ENCODE results near the gene CAMK2D.

The CAMK2D gene

GRCh38 chr4:113684534-113685091, 76.9 kb downstream of the CAMK2D start:
- Histone ChIP-seq H3K27ac (ENCODE audit: low read depth, low read length) (no peak overlapping the region), H3K9me3 (ENCODE audit: control insufficient read depth, insufficient read depth, low read length) (no peaks in the 10 kb centered on the region), H3K9ac (ENCODE audit: low read depth, low read length) (no peak overlapping the region), H3K36me3 (ENCODE audit: control insufficient read depth, insufficient read depth, low read length) (no peaks in the 10 kb centered on the region), H3K4me3 (ENCODE audit: low read depth, low read length) (no peak overlapping the region), H3K4me1 (ENCODE audit: control insufficient read depth, insufficient read depth, low read length) (no peaks in the 10 kb centered on the region), H3K27me3 (ENCODE audit: control insufficient read depth, insufficient read depth, low read length) (no peaks in the 10 kb centered on the region)

DNA sequence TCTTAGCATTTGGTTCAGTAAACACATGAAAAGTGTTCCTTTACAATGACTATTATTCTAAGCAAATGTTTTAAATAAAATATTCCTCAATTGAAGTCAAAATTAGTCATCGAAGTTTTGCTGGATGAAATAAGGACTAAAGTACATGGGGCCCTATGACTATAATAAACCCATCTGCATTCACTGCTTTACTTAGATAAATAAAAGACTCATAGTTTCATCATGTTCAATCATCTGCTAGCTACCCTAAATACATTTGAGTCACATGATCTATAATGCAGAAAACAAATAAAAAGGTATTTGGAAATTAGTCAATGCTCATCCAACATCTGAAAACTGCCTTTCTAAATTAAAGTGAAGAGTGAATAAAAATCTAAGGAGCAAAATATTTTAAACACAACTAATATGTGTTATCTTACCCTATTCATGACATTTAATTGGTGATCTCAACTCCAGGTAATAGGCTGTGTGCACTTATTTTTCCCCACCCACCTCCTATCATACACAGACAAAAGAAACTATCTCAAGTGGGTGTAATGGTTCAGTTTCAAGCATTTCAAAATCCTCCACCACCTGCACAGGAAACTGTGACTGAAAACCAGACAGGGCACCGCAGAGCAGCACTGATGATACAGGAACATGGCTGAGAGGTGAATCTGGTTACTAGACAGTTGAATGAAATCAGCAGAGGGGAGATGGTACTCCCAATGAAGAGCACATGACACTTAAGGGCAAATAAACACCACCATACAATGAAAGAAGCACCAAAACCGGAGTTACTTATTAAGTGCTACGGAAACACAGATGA, 78.6 kb downstream of the CAMK2D start:
- no peak overlapping the region for H3K4me3 ChIP-seq (ENCODE audit: low read depth, low read length)
- H3K4me1 ChIP-seq (ENCODE audit: control insufficient read depth, insufficient read depth, low read length) = no peaks in the 10 kb centered on the region
- H3K9me3 ChIP-seq (ENCODE audit: control insufficient read depth, insufficient read depth, low read length) = no peaks in the 10 kb centered on the region
- no peak overlapping the region for H3K9ac ChIP-seq (ENCODE audit: low read depth, low read length)
- H3K36me3 ChIP-seq (ENCODE audit: control insufficient read depth, insufficient read depth, low read length) = no peaks in the 10 kb centered on the region
- no peaks in the 10 kb centered on the region for H3K27me3 ChIP-seq (ENCODE audit: control insufficient read depth, insufficient read depth, low read length)
- H3K27ac ChIP-seq (ENCODE audit: low read depth, low read length) = no peak overlapping the region

DNA sequence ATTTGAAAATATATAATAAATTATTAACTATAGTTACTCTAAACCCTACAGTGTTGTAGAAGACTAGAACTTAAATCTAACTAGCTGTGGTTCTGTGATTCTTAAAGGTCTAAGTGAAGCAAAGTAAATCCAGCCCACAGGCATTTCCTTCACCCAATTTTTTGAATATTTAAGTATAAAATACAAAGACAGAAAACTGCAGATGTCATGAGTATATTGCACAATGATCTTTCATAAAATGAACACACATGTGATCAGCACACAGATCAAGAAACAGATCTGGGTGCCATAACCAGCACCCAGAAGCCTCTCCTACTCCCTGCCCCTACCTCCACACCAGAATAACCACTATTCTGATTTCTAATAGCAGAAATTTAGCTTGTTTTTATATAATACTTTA, 82.9 kb downstream of the CAMK2D start:
- Histone ChIP-seq H3K4me1 (ENCODE audit: control insufficient read depth, insufficient read depth, low read length) (no peaks in the 10 kb centered on the region), H3K9me3 (ENCODE audit: control insufficient read depth, insufficient read depth, low read length) (no peaks in the 10 kb centered on the region), H3K9ac (ENCODE audit: low read depth, low read length) (no peak overlapping the region), H3K36me3 (ENCODE audit: control insufficient read depth, insufficient read depth, low read length) (no peaks in the 10 kb centered on the region), H3K4me3 (ENCODE audit: low read depth, low read length) (no peak overlapping the region), H3K27ac (ENCODE audit: low read depth, low read length) (no peak overlapping the region), H3K27me3 (ENCODE audit: control insufficient read depth, insufficient read depth, low read length) (no peaks in the 10 kb centered on the region)

- Histone ChIP-seq H3K4me1 (ENCODE audit: control insufficient read depth, insufficient read depth, low read length) (no peaks in the 10 kb centered on the region), H3K27ac (ENCODE audit: low read depth, low read length) (no peak overlapping the region), H3K9ac (ENCODE audit: low read depth, low read length) (no peak overlapping the region), H3K4me3 (ENCODE audit: low read depth, low read length) (no peak overlapping the region), H3K27me3 (ENCODE audit: control insufficient read depth, insufficient read depth, low read length) (no peaks in the 10 kb centered on the region), H3K9me3 (ENCODE audit: control insufficient read depth, insufficient read depth, low read length) (no peaks in the 10 kb centered on the region), H3K36me3 (ENCODE audit: control insufficient read depth, insufficient read depth, low read length) (no peaks in the 10 kb centered on the region)
Measured at GRCh38 chr4:113677325-113677724, 84.2 kb downstream of the CAMK2D start.

GRCh38 chr4:113675731-113676697, 85.5 kb downstream of the CAMK2D start:
- H3K27me3 ChIP-seq (ENCODE audit: control insufficient read depth, insufficient read depth, low read length) = no peaks in the 10 kb centered on the region
- H3K4me3 ChIP-seq (ENCODE audit: low read depth, low read length) = no peak overlapping the region
- H3K9ac ChIP-seq (ENCODE audit: low read depth, low read length) = no peak overlapping the region
- no peaks in the 10 kb centered on the region for H3K4me1 ChIP-seq (ENCODE audit: control insufficient read depth, insufficient read depth, low read length)
- H3K9me3 ChIP-seq (ENCODE audit: control insufficient read depth, insufficient read depth, low read length) = no peaks in the 10 kb centered on the region
- H3K27ac ChIP-seq (ENCODE audit: low read depth, low read length) = no peak overlapping the region
- no peaks in the 10 kb centered on the region for H3K36me3 ChIP-seq (ENCODE audit: control insufficient read depth, insufficient read depth, low read length)

- H3K4me3 ChIP-seq (ENCODE audit: low read depth, low read length) = no peak overlapping the region
- H3K4me1 ChIP-seq (ENCODE audit: control insufficient read depth, insufficient read depth, low read length) = no peaks in the 10 kb centered on the region
- H3K27ac ChIP-seq (ENCODE audit: low read depth, low read length) = no peak overlapping the region
- no peaks in the 10 kb centered on the region for H3K9me3 ChIP-seq (ENCODE audit: control insufficient read depth, insufficient read depth, low read length)
- H3K36me3 ChIP-seq (ENCODE audit: control insufficient read depth, insufficient read depth, low read length) = no peaks in the 10 kb centered on the region
- no peak overlapping the region for H3K9ac ChIP-seq (ENCODE audit: low read depth, low read length)
- H3K27me3 ChIP-seq (ENCODE audit: control insufficient read depth, insufficient read depth, low read length) = no peaks in the 10 kb centered on the region
Measured at GRCh38 chr4:113674733-113675132, 86.8 kb downstream of the CAMK2D start.

- Histone ChIP-seq H3K9me3 (ENCODE audit: control insufficient read depth, insufficient read depth, low read length) (no peaks in the 10 kb centered on the region), H3K4me3 (ENCODE audit: low read depth, low read length) (no peak overlapping the region), H3K36me3 (ENCODE audit: control insufficient read depth, insufficient read depth, low read length) (no peaks in the 10 kb centered on the region), H3K27me3 (ENCODE audit: control insufficient read depth, insufficient read depth, low read length) (no peaks in the 10 kb centered on the region), H3K4me1 (ENCODE audit: control insufficient read depth, insufficient read depth, low read length) (no peaks in the 10 kb centered on the region), H3K9ac (ENCODE audit: low read depth, low read length) (no peak overlapping the region), H3K27ac (ENCODE audit: low read depth, low read length) (no peak overlapping the region)
Measured at GRCh38 chr4:113674251-113674650, 87.3 kb downstream of the CAMK2D start.

DNA sequence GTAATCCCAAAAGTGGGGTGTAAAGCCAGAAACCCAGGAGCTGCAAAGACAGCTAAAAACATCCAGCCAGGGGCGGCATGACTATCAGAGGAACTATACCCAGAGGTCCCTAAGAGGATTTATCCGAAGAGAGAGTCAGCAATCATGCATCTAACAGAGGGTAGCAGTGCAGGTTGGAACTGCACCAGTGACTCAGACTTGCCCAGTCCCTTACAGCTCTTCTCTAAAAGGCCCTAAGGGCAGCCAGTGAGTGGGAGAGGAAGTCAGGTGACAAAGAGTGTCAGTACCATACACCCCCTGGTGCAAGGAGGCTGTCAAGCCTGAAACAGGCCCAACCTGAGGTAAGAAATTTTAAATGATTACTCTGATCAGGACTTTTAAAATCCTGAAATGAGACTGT, 88.1 kb downstream of the CAMK2D start:
- Histone ChIP-seq H3K4me1 (ENCODE audit: control insufficient read depth, insufficient read depth, low read length) (no peaks in the 10 kb centered on the region), H3K9me3 (ENCODE audit: control insufficient read depth, insufficient read depth, low read length) (no peaks in the 10 kb centered on the region), H3K27ac (ENCODE audit: low read depth, low read length) (no peak overlapping the region), H3K27me3 (ENCODE audit: control insufficient read depth, insufficient read depth, low read length) (no peaks in the 10 kb centered on the region), H3K9ac (ENCODE audit: low read depth, low read length) (no peak overlapping the region), H3K4me3 (ENCODE audit: low read depth, low read length) (no peak overlapping the region), H3K36me3 (ENCODE audit: control insufficient read depth, insufficient read depth, low read length) (no peaks in the 10 kb centered on the region)

DNA sequence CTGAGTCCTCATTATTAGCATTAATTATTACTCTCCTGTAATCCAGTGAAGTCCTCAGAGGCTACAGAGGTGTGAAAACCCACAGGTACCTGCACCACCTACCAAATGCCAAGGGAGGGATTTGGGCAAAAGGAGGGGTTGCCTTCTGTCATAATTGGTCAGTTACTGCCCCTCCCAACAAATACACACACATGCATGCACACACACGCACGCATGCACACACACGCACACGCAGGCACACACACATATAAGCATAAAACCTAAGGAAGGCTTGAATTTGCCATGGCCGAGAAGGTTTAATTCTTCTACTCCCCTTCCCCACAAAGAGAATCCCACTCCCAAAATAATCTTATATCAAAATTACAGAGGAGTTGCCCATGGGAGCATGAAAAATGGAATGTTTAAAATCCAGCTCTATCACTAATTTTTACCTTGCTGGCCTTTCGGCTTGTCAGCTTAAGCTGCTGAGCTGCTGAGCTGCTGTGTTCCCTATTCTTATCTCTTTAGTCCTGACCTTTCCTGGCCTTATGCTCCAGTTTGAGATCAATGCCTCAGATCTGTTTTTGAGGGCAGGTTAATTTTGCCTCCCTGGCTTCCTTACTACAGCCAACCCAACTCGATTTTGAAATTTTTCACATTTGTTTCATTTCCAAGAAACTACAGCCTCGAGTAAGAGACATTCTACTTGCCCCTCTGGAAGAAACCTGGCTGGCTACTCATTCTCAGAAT, 95.0 kb downstream of the CAMK2D start:
- no peaks in the 10 kb centered on the region for H3K9me3 ChIP-seq (ENCODE audit: control insufficient read depth, insufficient read depth, low read length)

DNA sequence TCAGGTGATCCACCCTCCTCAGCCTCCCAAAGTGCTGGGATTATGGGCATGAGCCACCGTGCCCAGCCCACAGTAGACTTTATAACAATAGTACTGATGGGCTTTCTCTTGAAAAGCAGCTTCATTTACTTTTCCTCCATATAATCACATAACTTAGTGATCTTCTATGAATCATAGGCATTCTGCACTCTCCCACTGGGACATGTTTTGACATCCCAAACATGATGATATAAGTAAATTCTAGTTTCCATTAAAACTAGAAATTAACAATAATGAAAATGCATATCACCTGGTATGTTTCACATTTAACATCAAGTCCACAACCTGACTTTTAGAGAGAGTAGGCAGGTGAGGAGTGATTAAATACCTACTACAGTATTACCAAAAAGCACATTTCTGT, 96.5 kb downstream of the CAMK2D start:
- Histone ChIP-seq H3K27me3 (ENCODE audit: control insufficient read depth, insufficient read depth, low read length) (no peaks in the 10 kb centered on the region), H3K4me1 (ENCODE audit: control insufficient read depth, insufficient read depth, low read length) (no peaks in the 10 kb centered on the region), H3K9ac (ENCODE audit: low read depth, low read length) (no peak overlapping the region), H3K36me3 (ENCODE audit: control insufficient read depth, insufficient read depth, low read length) (no peaks in the 10 kb centered on the region), H3K9me3 (ENCODE audit: control insufficient read depth, insufficient read depth, low read length) (no peaks in the 10 kb centered on the region), H3K27ac (ENCODE audit: low read depth, low read length) (no peak overlapping the region), H3K4me3 (ENCODE audit: low read depth, low read length) (no peak overlapping the region)

More for the DNA sequence above, 95.0 kb downstream of the CAMK2D start:
- Histone ChIP-seq H3K36me3 (ENCODE audit: control insufficient read depth, insufficient read depth, low read length) (no peaks in the 10 kb centered on the region), H3K27me3 (ENCODE audit: control insufficient read depth, insufficient read depth, low read length) (no peaks in the 10 kb centered on the region), H3K4me1 (ENCODE audit: control insufficient read depth, insufficient read depth, low read length) (no peaks in the 10 kb centered on the region), H3K9ac (ENCODE audit: low read depth, low read length) (no peak overlapping the region), H3K27ac (ENCODE audit: low read depth, low read length) (no peak overlapping the region), H3K4me3 (ENCODE audit: low read depth, low read length) (no peak overlapping the region)
